GM12865 (cell line): ENCODE measurements around the gene MRPL28.
"Not testable (repeated sequence)": the region's sequence is repeated elsewhere in the genome, so short reads cannot be mapped to it uniquely, and the experiment has no call there.

Source experiments
- DNase-seq: peaks from one replicate; pipeline ENCODE4 v3.0.0; 2010; ENCODE audit warnings: low read depth
- H3K4me3 ChIP-seq: 2 replicates; pipeline ENCODE4 v1.5.1; 2011; ENCODE audit warnings: mild to moderate bottlenecking, low read depth, low read length, control low read depth
- TF ChIP-seq, protein P1 (sequence below): IDR thresholded peaks from 2 replicates; pipeline ENCODE4 v1.5.1; 2011; ENCODE audit warnings: low read length, control low read depth, low read depth, inconsistent platforms; ENCODE audit not compliant: insufficient read depth; ENCODE audit errors: missing control alignments

The MRPL28 gene

DNA sequence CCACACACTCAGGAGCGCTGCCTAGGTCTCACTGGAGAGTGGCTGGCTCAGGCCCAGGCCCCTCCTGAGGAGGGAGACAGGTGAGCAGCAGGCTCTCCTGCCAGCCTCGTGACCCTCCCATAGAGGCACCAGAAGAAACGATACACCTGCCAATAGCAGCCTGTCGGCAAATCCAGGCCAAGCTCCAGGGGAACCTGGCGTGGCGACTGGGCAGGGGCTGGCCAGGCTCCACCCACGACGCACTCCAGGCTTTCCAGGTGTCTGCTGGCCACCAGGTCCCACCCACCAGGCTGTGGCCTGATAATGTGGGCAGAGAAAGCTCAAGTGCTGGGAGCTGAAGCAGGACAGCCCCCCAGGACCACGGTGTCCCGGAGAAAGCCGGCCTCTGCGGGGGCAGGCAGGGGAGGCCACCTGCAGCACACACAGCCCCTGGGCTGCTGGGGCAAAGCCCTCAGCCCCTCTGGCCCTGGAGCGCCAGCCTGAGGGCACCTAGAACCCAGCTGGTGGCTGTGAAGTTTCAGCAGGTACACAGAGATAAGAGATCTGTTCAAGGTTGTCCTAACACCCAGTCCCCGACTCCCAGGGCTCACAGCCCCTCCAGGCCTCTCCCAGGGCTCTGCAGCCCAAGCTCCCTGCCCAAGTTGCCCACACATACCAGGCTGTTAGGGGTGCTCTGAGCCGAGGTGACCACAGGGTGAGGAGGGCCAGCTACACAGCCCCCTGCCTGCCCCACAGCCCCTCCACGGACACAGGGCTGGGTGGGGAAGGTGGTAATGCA, 9.0 kb upstream of the MRPL28 start:
- no peak for DNase-seq
- H3K4me3 ChIP-seq, result no peak overlapping the region
- TF ChIP-seq, protein P1, sequence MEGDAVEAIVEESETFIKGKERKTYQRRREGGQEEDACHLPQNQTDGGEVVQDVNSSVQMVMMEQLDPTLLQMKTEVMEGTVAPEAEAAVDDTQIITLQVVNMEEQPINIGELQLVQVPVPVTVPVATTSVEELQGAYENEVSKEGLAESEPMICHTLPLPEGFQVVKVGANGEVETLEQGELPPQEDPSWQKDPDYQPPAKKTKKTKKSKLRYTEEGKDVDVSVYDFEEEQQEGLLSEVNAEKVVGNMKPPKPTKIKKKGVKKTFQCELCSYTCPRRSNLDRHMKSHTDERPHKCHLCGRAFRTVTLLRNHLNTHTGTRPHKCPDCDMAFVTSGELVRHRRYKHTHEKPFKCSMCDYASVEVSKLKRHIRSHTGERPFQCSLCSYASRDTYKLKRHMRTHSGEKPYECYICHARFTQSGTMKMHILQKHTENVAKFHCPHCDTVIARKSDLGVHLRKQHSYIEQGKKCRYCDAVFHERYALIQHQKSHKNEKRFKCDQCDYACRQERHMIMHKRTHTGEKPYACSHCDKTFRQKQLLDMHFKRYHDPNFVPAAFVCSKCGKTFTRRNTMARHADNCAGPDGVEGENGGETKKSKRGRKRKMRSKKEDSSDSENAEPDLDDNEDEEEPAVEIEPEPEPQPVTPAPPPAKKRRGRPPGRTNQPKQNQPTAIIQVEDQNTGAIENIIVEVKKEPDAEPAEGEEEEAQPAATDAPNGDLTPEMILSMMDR, result no peak

DNA sequence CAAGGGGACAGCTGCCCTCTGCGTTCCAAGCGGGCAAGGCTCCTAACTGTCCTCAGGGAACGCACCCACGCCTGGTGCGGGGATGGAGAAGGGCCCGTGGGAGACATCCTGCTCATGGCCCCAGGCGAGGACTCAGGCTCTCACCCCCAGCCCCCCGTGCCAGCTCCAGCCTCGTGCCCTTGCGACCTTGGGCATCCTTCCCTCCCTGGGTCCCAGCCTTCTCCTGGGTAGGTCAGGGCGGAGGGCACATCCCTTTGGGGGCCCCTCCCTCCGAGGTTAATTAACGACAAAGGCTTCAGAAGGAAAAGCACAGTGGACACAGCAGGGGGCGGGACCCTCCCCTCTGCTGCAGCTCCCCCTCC, 8.5 kb upstream of the MRPL28 start:
- TF ChIP-seq, protein P1, result no peak
- no peak overlapping the region for H3K4me3 ChIP-seq
- no peak for DNase-seq

DNA sequence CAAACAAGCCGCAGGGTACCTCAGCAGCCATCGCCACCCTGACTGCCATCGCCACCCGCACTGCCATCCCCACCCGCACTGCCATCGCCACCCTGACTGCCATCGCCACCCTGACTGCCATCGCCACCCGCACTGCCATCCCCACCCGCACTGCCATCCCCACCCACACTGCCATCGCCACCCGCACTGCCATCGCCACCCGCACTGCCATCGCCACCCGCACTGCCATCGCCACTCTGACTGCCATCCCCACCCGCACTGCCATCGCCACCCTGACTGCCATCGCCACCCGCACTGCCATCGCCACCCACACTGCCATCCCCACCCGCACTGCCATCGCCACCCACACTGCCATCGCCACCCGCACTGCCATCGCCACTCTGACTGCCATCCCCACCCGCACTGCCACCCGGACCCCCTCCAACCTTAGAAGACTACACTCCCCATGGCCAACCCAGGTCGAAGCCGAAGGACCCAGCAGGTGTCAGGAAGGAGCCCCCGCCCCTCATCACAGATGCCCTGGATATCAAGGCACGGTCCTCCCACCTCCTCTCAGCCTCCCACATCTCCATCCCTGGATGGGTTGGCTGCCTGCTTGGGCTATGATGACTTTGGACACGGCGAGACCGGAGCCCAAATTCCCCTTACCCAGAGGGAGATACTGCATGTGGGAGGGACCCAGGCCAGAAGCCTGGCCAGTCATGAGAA, 7.9 kb upstream of the MRPL28 start:
- DNase-seq, H3K4me3 ChIP-seq: not testable (repeated sequence)

DNA sequence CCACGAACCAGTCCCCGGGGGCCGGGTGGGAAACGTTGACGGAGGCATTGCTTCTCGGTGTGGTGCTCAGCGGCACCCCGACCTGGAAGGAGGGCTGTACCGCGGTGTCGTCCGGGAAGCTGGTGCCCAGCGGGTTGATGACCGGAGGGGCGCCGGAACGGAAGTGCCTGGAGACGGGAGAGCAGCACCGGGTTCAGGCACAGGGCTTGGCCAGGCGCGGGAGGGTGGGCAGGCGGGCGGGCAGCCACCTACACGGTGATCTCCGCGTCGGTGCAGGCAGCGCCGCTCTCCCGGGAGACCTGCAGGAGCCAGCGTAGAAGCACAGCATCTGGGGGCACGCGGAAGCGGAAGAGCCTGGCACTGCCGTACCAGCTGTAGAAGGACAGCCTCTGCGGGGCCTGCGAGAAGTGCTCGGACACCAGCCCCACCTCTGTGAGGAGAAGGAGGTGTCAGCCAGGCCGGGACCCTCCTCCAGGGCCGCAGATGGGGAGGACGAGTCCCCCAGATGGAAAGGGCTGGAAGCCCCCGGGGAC, 7.1 kb upstream of the MRPL28 start:
- no peak for DNase-seq
- no peak overlapping the region for H3K4me3 ChIP-seq
- TF ChIP-seq, protein P1, result no peak

DNA sequence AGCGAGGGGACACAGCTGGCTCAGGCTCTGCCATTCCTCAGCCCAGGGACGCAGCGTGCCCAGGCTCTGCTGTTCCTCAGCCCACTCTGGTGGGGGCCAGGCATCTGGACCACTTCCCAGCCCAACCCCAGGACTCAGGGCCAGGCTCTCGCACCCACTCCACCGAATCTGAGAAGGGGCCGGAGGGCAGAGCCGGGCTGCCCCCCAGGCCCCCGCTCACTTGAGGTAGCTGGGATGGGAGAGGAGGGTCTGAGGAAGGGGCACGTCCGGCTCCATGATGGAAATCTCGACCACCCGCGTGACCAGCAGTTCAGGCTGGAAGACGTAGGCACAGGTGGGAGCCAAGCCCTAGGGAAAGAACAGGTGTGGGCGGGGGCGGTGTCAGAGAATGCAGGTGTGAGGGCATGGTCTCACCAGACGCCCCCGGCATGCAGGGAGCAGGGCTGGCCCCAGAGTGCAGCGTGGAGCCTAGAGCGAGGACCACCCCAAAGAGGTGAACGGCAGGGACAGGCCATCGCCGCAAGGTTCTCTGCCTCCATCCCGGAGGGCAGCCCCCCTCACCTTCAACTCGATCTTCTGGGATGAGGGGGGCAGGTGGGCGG, 6.6 kb upstream of the MRPL28 start:
- no peak for DNase-seq

DNA sequence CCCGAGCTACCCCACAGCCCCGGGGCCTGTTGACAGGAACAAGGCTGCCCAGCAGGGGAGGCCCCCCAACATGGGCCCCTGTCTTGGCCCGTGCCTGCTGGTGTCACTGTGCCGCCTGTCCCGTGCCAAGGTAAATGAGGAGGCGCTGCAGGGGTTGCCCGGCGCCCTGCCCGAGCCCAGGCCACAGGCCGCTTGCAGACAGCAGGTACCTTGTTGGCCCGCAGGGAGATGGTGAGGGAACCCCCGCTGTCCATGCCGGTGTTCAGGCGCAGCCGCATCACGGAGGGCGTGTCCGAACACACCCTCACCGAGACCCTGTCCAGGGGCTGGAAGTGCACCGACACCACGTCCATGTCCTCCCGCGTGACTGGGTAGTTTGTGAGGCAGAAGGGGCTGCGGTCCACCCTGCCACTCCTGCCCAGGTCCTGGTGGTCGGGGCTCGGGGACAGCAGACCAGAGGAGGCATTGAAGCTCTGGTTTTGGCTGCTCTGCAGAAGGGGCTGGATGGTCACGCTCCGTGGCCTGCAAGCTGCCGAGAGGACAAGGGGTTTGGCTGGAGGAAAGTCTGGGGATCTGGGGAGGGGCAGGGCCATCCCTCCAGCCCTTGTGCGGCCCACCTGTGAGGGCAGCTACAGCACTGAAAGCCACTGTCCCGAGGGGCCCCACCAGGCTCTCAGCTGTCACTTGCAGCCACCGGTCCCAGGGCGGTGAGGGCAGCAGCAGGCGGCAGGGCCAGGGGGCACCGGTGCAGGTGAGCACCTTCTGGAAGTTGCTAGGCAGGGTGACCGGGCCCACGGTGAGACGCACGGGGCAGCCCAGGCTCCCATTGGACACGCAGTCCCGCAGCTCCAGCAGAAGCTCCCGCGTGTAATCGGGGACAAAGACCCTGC, 5.8 kb upstream of the MRPL28 start:
- no peak overlapping the region for H3K4me3 ChIP-seq
- TF ChIP-seq, protein P1, result no peak
- no peak for DNase-seq

More for the DNA sequence above, 6.6 kb upstream of the MRPL28 start:
- TF ChIP-seq, protein P1, result no peak
- no peak overlapping the region for H3K4me3 ChIP-seq

DNA sequence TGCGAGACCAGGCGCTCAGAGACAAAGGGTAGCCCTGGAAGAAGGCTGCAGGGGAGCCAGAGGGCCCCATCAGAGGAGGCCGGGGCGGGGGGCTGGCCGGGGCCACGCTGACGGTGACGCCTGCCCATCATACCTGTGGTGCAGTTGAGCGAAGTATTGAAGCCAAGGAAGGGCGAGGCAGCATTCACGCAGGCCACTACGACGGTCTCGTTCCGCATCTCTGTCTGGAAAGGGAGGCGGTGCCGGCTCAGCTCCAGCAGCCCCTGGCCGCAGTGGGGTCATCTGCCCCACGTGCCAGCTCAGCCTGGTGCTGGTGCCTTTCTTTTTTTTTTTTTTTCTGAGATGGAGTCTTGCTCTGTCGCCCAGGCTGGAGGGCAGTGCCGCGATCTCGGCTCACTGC, 4.9 kb upstream of the MRPL28 start:
- TF ChIP-seq, protein P1, result no peak
- DNase-seq, result no peak
- no peak overlapping the region for H3K4me3 ChIP-seq
